GM21723 (cell line): Measurements from ENCODE around the gene CD84.
"Not testable (repeated sequence)": the region's sequence is repeated elsewhere in the genome, so short reads cannot be mapped to it uniquely, and the experiment has no call there.

Source experiments
- ATAC-seq: cut with Tn5 transposase; IDR thresholded peaks from one replicate; pipeline ENCODE4 v1.9.1; 2021; ENCODE audit warnings: mild to moderate bottlenecking, moderate library complexity; ENCODE audit not compliant: unreplicated experiment

CD84 gene

GRCh38 chr1:160579216-160579701 lies at the start of gene CD84:
Gene CD84, minus strand, starts transcription at chr1:160579496. Its CDS starts 59 bp downstream, at chr1:160579437.
- no peak for ATAC-seq

GRCh38 chr1:160628799-160629263 lies 49.5 kb upstream of the CD84 start:
- no peak for ATAC-seq

- not testable (repeated sequence) for ATAC-seq
Measured at GRCh38 chr1:160627677-160628289, 48.5 kb upstream of the CD84 start.

- ATAC-seq = no peak
Measured at GRCh38 chr1:160626509-160627342, 47.4 kb upstream of the CD84 start.

GRCh38 chr1:160625725-160626498 lies 46.6 kb upstream of the CD84 start:
- ATAC-seq = no peak

GRCh38 chr1:160625321-160625720 lies 46.0 kb upstream of the CD84 start:
- no peak for ATAC-seq

GRCh38 chr1:160624464-160624863 lies 45.2 kb upstream of the CD84 start:
- ATAC-seq = peak; percentile 43

- ATAC-seq = peak; percentile 42
Measured at GRCh38 chr1:160623862-160624261, 44.6 kb upstream of the CD84 start.

- ATAC-seq = no peak
Measured at GRCh38 chr1:160623227-160623633, 43.9 kb upstream of the CD84 start.

GRCh38 chr1:160622501-160623226 lies 43.4 kb upstream of the CD84 start:
- no peak for ATAC-seq

GRCh38 chr1:160621633-160622413 lies 42.5 kb upstream of the CD84 start:
- ATAC-seq = no peak

GRCh38 chr1:160620942-160621632 lies 41.8 kb upstream of the CD84 start:
- ATAC-seq = no peak

- no peak for ATAC-seq
Measured at GRCh38 chr1:160619742-160620277, 40.5 kb upstream of the CD84 start.

- ATAC-seq = no peak
Measured at GRCh38 chr1:160618763-160619274, 39.5 kb upstream of the CD84 start.

- ATAC-seq = no peak
Measured at GRCh38 chr1:160618327-160618726, 39.0 kb upstream of the CD84 start.

GRCh38 chr1:160615660-160616059 lies 36.4 kb upstream of the CD84 start:
- no peak for ATAC-seq

- no peak for ATAC-seq
Measured at GRCh38 chr1:160614410-160614809, 35.1 kb upstream of the CD84 start.

GRCh38 chr1:160612613-160613218 lies 33.4 kb upstream of the CD84 start:
- no peak for ATAC-seq
